Bronchial epithelial cell (primary cell): Measurements from ENCODE around the gene MIB1. TPM values are rescaled to one million over a fixed set of nuclear protein-coding genes. Genes with fewer than 3 reads are reported as not detected.

ENCODE experiments used
- DNase-seq: peaks from one replicate; pipeline ENCODE4 v3.0.0-alpha.2; 2010; ENCODE audit warnings: low read depth
- FAIRE-seq: peaks from 2 replicates; lab custom pipeline; 2011; peaks lifted over from hg19 to GRCh38; lab: Jason Lieb, UNC
- H3K27me3 ChIP-seq: 2 replicates; pipeline ENCODE4 v1.5.1; 2011; ENCODE audit warnings: low read length; ENCODE audit not compliant: control insufficient read depth, insufficient read depth
- H3K36me3 ChIP-seq: 2 replicates; pipeline ENCODE4 v1.5.1; 2011; ENCODE audit warnings: low read length; ENCODE audit not compliant: control insufficient read depth, insufficient read depth
- H3K4me3 ChIP-seq: 2 replicates; pipeline ENCODE4 v1.5.1; 2011; ENCODE audit warnings: mild to moderate bottlenecking, low read depth, low read length, control low read depth
- total RNA-seq: library from RNA; depleted of rRNA; stranded (reverse); fragments of >200 nt; gene quantifications from 2 replicates; pipeline ENCODE4 v1.2.1, GENCODE V29; 2014
- TF ChIP-seq, protein P1 (sequence below): IDR thresholded peaks from 2 replicates; pipeline ENCODE4 v1.5.1; 2011; ENCODE audit warnings: mild to moderate bottlenecking, moderate library complexity, low read length, control low read depth, inconsistent platforms; ENCODE audit not compliant: insufficient read depth, severe bottlenecking

The MIB1 gene
- total RNA-seq, 1 donor from 2014 or later = 95.3 TPM

DNA sequence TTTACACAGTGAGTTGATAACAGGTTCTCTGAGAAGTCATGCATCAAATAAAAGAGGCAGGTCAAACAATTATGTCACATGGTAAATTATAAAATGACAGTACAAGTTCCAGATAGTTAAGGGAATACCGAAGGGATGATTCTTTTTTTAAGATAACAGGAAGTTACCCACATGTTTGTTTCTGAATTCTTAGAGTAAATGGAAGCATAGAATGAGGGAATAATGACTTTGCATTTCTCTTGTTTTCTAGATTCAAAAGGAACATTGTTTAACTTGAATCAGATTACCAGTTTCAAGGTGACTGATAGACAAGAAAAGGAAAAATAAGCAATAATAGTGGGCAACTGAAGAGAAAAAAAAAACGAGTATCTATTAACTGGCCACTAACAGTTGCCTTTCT is 124.5 kb downstream of the MIB1 start:
- no peak overlapping the region for H3K4me3 ChIP-seq
- DNase-seq (no peak), FAIRE-seq (no peak)
- TF ChIP-seq, protein P1, sequence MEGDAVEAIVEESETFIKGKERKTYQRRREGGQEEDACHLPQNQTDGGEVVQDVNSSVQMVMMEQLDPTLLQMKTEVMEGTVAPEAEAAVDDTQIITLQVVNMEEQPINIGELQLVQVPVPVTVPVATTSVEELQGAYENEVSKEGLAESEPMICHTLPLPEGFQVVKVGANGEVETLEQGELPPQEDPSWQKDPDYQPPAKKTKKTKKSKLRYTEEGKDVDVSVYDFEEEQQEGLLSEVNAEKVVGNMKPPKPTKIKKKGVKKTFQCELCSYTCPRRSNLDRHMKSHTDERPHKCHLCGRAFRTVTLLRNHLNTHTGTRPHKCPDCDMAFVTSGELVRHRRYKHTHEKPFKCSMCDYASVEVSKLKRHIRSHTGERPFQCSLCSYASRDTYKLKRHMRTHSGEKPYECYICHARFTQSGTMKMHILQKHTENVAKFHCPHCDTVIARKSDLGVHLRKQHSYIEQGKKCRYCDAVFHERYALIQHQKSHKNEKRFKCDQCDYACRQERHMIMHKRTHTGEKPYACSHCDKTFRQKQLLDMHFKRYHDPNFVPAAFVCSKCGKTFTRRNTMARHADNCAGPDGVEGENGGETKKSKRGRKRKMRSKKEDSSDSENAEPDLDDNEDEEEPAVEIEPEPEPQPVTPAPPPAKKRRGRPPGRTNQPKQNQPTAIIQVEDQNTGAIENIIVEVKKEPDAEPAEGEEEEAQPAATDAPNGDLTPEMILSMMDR = no peak
- peaks cover 11% of the 10 kb centered on the region for H3K36me3 ChIP-seq
- H3K27me3 ChIP-seq = no peaks in the 10 kb centered on the region

DNA sequence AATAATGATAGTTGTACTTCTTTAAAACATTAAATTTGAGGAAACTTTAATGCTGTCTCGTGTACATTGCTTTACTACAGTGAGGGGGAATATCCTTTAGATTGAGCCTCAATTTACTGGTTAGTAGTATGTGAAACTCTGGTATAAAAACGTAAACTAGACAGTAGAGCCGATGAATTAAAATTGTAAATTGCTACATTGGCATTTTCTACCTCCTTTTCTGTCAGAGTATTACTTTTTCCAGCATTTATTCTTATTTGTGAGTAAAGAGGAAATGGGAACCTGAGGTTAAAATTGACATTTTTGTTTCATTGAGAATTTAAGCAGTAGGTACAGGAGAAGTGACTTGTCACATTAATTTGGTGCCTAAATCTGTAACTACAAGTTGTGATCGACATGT is 128.2 kb downstream of the MIB1 start:
- no peaks in the 10 kb centered on the region for H3K27me3 ChIP-seq
- no peak for DNase-seq
- H3K4me3 ChIP-seq = no peak overlapping the region
- TF ChIP-seq, protein P1 = no peak
- H3K36me3 ChIP-seq = no peaks in the 10 kb centered on the region
- FAIRE-seq = no peak

DNA sequence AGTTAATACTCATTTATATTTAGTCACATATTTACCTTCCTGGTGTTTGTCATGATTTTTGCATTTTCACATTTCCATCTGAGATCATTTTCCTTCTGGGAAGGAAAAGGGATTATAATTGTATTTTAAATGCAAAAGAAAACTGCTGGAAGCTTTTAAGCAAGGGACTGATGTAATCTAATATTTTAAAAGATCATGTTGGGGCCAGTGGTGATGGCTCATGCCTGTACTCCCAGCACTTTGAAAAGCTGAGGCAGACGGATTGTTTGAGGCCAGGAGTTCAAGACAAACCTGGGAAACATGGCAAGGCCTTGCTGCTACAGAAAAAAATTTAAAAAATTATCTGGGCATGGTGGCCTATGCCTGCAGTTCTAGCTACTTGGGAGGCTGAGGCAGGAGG is 149.0 kb downstream of the MIB1 start:
- TF ChIP-seq, protein P1 = no peak
- no peak overlapping the region for H3K4me3 ChIP-seq
- no peaks in the 10 kb centered on the region for H3K36me3 ChIP-seq
- FAIRE-seq (no peak), DNase-seq (no peak)
- no peaks in the 10 kb centered on the region for H3K27me3 ChIP-seq

DNA sequence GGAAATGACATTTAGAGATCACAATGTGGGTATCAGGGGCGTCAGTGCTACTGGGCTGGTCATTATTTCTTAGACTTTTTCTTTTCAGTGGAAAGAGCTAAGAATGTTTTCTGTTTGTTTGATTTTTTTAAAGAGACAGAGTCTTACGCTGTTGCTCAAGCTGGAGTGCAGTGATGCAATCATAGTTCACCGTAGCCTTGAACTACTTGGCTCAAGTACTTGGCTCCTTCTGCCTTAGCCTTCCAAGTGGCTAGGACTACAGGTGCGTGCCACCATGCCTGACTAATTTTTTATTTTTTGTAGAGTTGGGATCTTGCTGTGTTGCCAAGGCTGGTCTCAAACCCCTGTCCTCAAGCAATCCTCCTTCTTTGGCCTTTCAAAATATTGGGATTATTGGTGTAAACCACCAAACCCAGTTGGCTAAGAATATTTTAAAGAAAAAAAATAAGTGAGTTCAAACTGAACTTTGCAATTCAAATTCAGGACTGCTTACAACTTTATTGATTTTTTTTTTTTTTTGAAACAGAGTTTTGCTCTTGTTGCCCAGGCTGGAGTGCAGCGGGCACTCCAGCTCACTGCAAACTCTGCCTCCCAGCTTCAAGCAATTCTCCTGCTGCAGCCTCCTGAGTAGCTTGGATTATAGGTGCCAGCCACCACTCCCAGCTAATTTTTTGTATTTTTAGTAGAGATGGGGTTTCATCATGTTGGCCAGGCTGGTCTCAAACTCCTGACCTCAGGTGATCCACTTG is 154.2 kb downstream of the MIB1 start:
- no peak for FAIRE-seq
- DNase-seq = peak; percentile 43
- Histone ChIP-seq H3K27me3 (no peaks in the 10 kb centered on the region), H3K4me3 (no peak overlapping the region), H3K36me3 (no peaks in the 10 kb centered on the region)
- TF ChIP-seq, protein P1 = no peak

DNA sequence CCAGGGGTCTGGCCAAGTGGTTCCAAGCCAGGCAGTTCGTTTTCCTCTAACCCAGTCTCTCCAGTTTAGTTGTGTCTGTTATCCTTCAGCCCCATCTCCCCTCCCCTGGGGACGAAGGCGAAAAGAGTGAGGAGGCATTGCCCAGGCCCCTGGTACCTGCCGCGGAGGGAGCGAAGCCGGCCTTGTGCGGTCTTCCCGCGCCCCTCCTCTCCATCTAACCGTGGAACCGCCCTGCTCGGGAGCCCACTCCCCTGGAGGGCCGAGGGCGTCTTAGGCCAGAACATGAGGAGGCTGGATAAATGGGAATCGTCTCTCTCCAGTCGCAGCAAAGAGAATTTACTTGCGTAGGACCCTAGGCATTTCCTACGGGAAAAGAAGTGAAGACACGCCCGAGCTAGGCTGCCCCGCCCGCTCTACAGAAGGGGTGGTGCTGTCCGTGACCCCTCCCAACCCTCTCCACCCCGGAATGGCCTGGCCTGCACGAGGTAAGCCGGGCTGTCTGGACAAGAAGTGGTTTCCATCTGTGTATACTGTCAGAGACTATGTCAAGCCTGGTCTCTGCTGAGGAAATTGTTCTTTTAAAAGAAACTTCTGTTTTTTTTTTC is 156.2 kb downstream of the MIB1 start:
- H3K4me3 ChIP-seq = no peak overlapping the region

More for the DNA sequence above, 156.2 kb downstream of the MIB1 start:
- no peaks in the 10 kb centered on the region for H3K36me3 ChIP-seq
- H3K27me3 ChIP-seq = no peaks in the 10 kb centered on the region
- TF ChIP-seq, protein P1 = no peak
- no peak for FAIRE-seq
- no peak for DNase-seq
